Psoas muscle (tissue), 8 donors: ENCODE data around the gene TEAD4. TPM values are rescaled to one million over a fixed set of nuclear protein-coding genes. Genes with fewer than 3 reads are reported as not detected.

Experiments used
- ATAC-seq, 4 donors: fragments of 200-7000 bp; cut with Tn5 transposase; one replicate each; pipeline ENCODE4 v1.9.1; 2020; ENCODE audit warnings: moderate library complexity in 3 of 4, mild to moderate bottlenecking in 2 of 4
- DNase-seq, 2 donors: peaks; one replicate each; pipeline ENCODE4 v3.0.0-alpha.2; 2020
- H3K27ac ChIP-seq: fragments of 200-600 bp; one replicate; pipeline ENCODE4 v1.8.0; 2022
- H3K27me3 ChIP-seq, 3 donors: fragments of 200-600 bp in 1 of 3; one replicate each; pipeline versions ENCODE4 v1.6.1 to v1.8.0; 2013 to 2022; ENCODE audit warnings: low read length in 2 of 3, mild to moderate bottlenecking in 2 of 3, moderate library complexity in 1 of 3; ENCODE audit not compliant: insufficient read depth in 3 of 3
- H3K36me3 ChIP-seq, 2 donors: fragments of 200-600 bp in 1 of 2; one replicate each; pipeline versions ENCODE4 v1.6.1 to v1.8.0; 2013 to 2022; ENCODE audit warnings: low read depth in 1 of 2, mild to moderate bottlenecking in 1 of 2, moderate library complexity in 1 of 2; ENCODE audit not compliant: insufficient read depth in 1 of 2
- H3K4me1 ChIP-seq: fragments of 200-600 bp; one replicate; pipeline ENCODE4 v1.8.0; 2022
- H3K4me3 ChIP-seq: fragments of 200-600 bp; one replicate; pipeline ENCODE4 v1.8.0; 2022; ENCODE audit warnings: mild to moderate bottlenecking
- H3K9me3 ChIP-seq: fragments of 200-600 bp; one replicate; pipeline ENCODE4 v1.8.0; 2022
- WGBS, 3 donors: extraction: QIAGEN DNeasy Blood & Tissue Kit; methylation state at CpG; one replicate each; pipeline versions ENCODE4 v1.1.6 to v1.1.7; 2013; 5-methylcytosine and 5-hydroxymethylcytosine counted together
- intact Hi-C, 2 donors: fragments of 100-400 bp; cut with DNase I; formaldehyde crosslinking; loops; one replicate each; pipeline versions ENCODE4 v1.11.0 to v1.14.2; 2022
- polyA plus RNA-seq, 3 donors: library from polyadenylated mRNA; stranded (reverse); fragments of 200-250 nt; gene quantifications; one replicate each; pipeline ENCODE4 v1.2.3, GENCODE V29; 2013
- total RNA-seq, 4 donors: library from RNA; stranded (reverse); fragmentation: NEBNext Ultra II Directional in 2 of 4; extraction: Animal tissue kit (Norgen Biotek cat#: 25700) in 2 of 4; gene quantifications; one replicate each; pipeline versions ENCODE4 v1.2.1 to v1.2.4, GENCODE V29; 2021 to 2023
- TF ChIP-seq, protein P1 (sequence below): fragments of 200-600 bp; IDR thresholded peaks from one replicate; pipeline ENCODE4 v1.8.0; 2022; ENCODE audit warnings: antibody characterized with exemption
- donor health status: healthy with polysubstance abuse.
- donor health status: DM: no; HTN: no; CAD: no; lungs with moderate emphysema.
- donor health status: Bipolar disorder and iron deficiency.
- donor health status: healthy.
- donor health status: DM: yes; HTN: yes; CAD: no.
- donor health status: DM: no; HTN: no; CAD: no.
- donor health status: DM: no; HTN: no; CAD: no.
- donor health status: DM: yes; HTN: yes; CAD: no.

Gene TEAD4
- total and polyA plus RNA-seq, 7 donors = 71.2 to 236 (median 96.2) TPM

DNA sequence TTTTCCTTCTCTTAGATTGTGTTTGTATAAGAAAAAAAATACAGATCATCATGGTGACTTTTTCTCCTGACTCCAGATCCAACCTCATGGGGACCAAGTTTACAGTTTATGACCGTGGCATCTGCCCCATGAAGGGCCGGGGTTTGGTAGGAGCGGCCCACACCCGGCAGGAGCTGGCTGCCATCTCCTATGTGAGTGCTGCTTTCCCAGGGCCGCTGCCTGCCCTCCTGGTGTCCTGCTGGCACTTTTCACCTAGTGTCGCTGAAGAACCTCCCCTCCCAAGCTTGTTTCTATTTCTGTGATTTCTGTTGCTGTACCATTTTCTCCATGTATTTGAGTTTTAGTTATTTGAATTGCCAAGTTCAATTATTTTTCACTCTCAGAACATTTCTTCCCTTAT is 24.8 kb upstream of the TEAD4 start:
- no peaks in the 10 kb centered on the region for H3K4me1 ChIP-seq
- intact Hi-C loops = no loop called here
- H3K27me3 ChIP-seq = no peaks in the 10 kb centered on the region
- no peaks in the 10 kb centered on the region for H3K9me3 ChIP-seq
- H3K27ac ChIP-seq = no peak overlapping the region
- ATAC-seq (no peak), DNase-seq (no peak)
- no peak overlapping the region for H3K4me3 ChIP-seq
- 89 to 96% (median 90%) methylated on average over 6 of the region's 6 CpGs for WGBS, 3 donors
- peaks cover 8 to 85% of the 10 kb centered on the region in 2 donors for H3K36me3 ChIP-seq
- TF ChIP-seq, protein P1, sequence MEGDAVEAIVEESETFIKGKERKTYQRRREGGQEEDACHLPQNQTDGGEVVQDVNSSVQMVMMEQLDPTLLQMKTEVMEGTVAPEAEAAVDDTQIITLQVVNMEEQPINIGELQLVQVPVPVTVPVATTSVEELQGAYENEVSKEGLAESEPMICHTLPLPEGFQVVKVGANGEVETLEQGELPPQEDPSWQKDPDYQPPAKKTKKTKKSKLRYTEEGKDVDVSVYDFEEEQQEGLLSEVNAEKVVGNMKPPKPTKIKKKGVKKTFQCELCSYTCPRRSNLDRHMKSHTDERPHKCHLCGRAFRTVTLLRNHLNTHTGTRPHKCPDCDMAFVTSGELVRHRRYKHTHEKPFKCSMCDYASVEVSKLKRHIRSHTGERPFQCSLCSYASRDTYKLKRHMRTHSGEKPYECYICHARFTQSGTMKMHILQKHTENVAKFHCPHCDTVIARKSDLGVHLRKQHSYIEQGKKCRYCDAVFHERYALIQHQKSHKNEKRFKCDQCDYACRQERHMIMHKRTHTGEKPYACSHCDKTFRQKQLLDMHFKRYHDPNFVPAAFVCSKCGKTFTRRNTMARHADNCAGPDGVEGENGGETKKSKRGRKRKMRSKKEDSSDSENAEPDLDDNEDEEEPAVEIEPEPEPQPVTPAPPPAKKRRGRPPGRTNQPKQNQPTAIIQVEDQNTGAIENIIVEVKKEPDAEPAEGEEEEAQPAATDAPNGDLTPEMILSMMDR = no peak

DNA sequence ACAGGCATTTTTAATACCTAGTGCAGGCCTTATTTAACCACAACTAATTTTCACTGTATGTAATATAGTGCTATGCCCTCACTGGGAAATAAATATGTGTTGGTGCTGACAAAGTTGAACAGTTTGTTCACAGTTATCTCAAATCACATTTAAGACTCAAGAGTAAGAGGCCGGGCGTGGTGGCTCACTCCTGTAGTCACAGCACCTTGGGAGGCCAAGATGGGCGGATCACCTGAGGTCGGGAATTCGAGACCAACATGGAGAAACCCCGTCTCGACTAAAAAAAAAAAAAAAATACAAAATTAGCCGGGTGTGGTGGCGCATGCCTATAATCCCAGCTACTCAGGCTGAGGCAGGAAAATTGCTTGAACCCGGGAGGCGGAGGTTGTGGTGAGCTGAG is 22.9 kb upstream of the TEAD4 start:
- no peak for DNase-seq
- Histone ChIP-seq H3K9me3 (no peaks in the 10 kb centered on the region), H3K4me3 (no peak overlapping the region), H3K27ac (no peak overlapping the region), H3K27me3 (no peaks in the 10 kb centered on the region), H3K36me3 (peaks cover 6 to 83% of the 10 kb centered on the region in 2 donors), H3K4me1 (no peaks in the 10 kb centered on the region)
- intact Hi-C loops = no loop called here
- TF ChIP-seq, protein P1 = no peak
- WGBS, 3 donors = 93 to 96% (median 93%) methylated on average over 11 of the region's 11 CpGs
- no peak for ATAC-seq

DNA sequence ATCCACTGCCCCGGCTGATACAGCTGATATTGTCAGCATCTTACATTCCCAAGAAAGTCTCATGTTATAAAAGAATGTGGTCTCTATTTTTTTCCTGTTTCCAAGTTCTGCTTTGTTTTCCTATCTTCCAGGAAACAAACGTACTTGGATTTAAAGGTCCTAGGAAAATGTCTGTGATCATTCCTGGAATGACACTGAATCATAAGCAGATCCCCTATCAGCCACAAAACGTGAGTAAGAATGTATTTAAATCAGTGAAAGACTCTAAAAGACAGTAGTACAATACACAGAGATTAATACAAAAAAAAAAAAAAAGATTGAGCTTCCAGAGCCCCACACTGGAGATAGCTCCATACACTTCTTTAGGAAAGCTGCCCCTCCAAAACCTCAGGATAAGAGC is 21.7 kb upstream of the TEAD4 start:
- no peak overlapping the region for H3K27ac ChIP-seq
- ATAC-seq (no peak), DNase-seq (no peak)
- H3K9me3 ChIP-seq = no peaks in the 10 kb centered on the region
- no peaks in the 10 kb centered on the region for H3K27me3 ChIP-seq
- TF ChIP-seq, protein P1 = no peak
- no peaks in the 10 kb centered on the region for H3K4me1 ChIP-seq
- intact Hi-C loops = no loop called here
- H3K4me3 ChIP-seq = no peak overlapping the region
- H3K36me3 ChIP-seq = peaks cover 2 to 71% of the 10 kb centered on the region in 2 donors
- WGBS, 3 donors = 82 to 87% (median 82%) methylated on average over 3 of the region's 3 CpGs

DNA sequence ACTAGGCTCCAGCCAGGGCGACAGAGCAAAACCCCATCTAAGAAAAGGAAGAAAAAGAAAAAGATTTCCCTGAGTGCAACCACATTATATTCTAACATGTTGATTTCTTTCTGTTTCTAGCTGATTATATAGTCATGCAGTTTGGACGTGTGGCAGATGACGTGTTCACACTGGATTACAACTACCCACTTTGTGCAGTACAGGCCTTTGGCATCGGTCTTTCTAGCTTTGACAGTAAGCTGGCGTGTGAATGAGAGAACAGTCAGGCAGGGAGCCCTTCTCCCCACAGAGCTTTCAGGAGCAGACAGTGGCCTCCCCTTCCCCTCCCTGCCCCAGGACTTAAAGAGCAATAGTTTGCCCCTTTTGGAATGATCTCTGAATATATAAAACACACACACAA is 20.0 kb upstream of the TEAD4 start:
- 88 to 89% (median 88%) methylated on average over 5 of the region's 5 CpGs for WGBS, 3 donors
- Histone ChIP-seq H3K27me3 (no peaks in the 10 kb centered on the region), H3K4me3 (no peak overlapping the region), H3K9me3 (no peaks in the 10 kb centered on the region), H3K27ac (no peak overlapping the region), H3K36me3 (peaks cover 2 to 55% of the 10 kb centered on the region in 2 donors), H3K4me1 (no peaks in the 10 kb centered on the region)
- DNase-seq (no peak), ATAC-seq (no peak)
- intact Hi-C loops = no loop called here
- TF ChIP-seq, protein P1 = no peak

DNA sequence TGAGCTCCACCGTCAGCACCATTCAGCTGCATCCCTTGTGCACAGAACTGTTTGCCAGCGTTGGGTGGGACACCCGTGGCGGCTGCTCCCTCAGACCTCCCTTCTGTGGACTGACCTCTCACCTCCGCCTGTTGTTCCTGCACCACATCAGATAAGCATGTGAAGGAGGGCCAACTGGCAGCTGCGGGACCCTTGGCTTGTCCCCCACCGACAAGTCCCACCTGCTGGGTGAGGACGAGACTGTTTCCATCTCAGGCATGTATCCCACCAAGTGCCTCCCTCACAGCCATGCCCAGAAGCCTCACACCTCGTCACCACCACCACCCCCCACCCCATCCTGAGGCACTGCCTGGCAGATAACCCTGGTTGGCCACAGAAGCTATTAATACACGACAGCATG is 18.6 kb upstream of the TEAD4 start:
- H3K27me3 ChIP-seq = no peaks in the 10 kb centered on the region
- peaks cover 2 to 42% of the 10 kb centered on the region in 2 donors for H3K36me3 ChIP-seq
- no peak for DNase-seq
- peaks cover 5% of the 10 kb centered on the region for H3K4me1 ChIP-seq
- no peak overlapping the region for H3K27ac ChIP-seq
- H3K4me3 ChIP-seq = no peak overlapping the region
- H3K9me3 ChIP-seq = no peaks in the 10 kb centered on the region
- no peak for ATAC-seq
- 43 to 62% (median 44%) methylated on average over 10 of the region's 10 CpGs for WGBS, 3 donors
- TF ChIP-seq, protein P1 = no peak
- intact Hi-C loops = loop anchor here in 1 of 2 donors (5.0 kb wide), 1 partner anchor 53 kb away; no protein-coding TSS in a partner anchor
